Mucosa of descending colon (tissue), 3 donors: ENCODE results near the gene ZNF784. TPM values are rescaled to one million over a fixed set of nuclear protein-coding genes. Genes with fewer than 3 reads are reported as not detected.

ENCODE experiments used
- ATAC-seq: fragments of 200-7000 bp; cut with Tn5 transposase; one replicate; pipeline ENCODE4 v1.9.1; 2020; ENCODE audit warnings: mild to moderate bottlenecking, moderate library complexity
- DNase-seq, 3 donors: peaks; one replicate each; pipeline ENCODE4 v3.0.0-alpha.2; 2020
- H3K36me3 ChIP-seq: fragments of 200-600 bp; one replicate; pipeline ENCODE4 v1.8.0; 2021; ENCODE audit warnings: low read depth, mild to moderate bottlenecking
- H3K4me1 ChIP-seq: fragments of 200-600 bp; one replicate; pipeline ENCODE4 v1.8.0; 2021; ENCODE audit warnings: low read depth, mild to moderate bottlenecking
- H3K4me3 ChIP-seq: fragments of 200-600 bp; one replicate; pipeline ENCODE4 v1.8.0; 2021; ENCODE audit warnings: mild to moderate bottlenecking
- H3K9me3 ChIP-seq: fragments of 200-600 bp; one replicate; pipeline ENCODE4 v1.8.0; 2021; ENCODE audit warnings: mild to moderate bottlenecking
- intact Hi-C, 2 donors: fragments of 100-400 bp; cut with DNase I in 1 of 2; cut with micrococcal nuclease in 1 of 2; formaldehyde crosslinking; loops; one replicate each; pipeline versions ENCODE4 v1.11.0 to v1.11.1; 2022; cut with DNase I, micrococcal nuclease
- total RNA-seq, 3 donors: library from RNA; stranded (reverse); fragmentation: NEBNext Ultra II Directional in 2 of 3; extraction: Animal tissue kit (Norgen Biotek cat#: 25700) in 2 of 3; gene quantifications; one replicate each; pipeline versions ENCODE4 v1.2.1 to v1.2.4, GENCODE V29; 2021 to 2023
- TF ChIP-seq, protein P1 (sequence below): fragments of 200-600 bp; IDR thresholded peaks from one replicate; pipeline ENCODE4 v1.8.0; 2022; ENCODE audit warnings: antibody characterized with exemption, mild to moderate bottlenecking
- donor health status: DM: no; HTN: no; CAD: no; lungs with moderate emphysema.
- donor health status: DM: no; HTN: no; CAD: no.
- donor health status: DM: no; HTN: yes; CAD: no.

Gene ZNF784
- total RNA-seq, 3 donors from 2014 or later = 8.7 to 13.8 (median 10.1) TPM

DNA sequence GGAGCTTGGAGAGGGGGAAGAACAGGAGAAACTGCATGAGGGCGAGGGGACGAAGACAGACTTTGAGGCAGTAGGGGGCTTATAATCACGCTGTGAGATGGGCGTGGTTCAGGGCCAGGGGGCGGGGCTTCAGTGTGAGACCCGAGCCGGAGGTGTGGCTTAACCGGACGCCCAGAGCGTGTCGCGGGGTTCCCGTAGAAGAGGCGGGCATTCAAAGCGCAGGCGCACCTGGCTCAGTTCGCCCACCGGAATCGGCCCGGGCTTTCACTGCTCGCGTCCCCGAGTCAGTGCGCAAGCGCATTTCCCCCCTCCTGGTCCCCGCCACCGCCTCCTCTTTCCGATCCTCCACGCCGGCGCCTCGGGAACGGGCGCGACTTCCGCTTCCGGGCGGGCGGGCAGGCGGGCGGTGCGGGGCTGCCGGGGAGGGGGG, 19.1 kb downstream of the ZNF784 start:
- intact Hi-C loops = no loop called here
- DNase-seq (peak; percentile 96 to 99 (median 97)), ATAC-seq (peak; percentile 85)
- Histone ChIP-seq H3K4me3 (peak overlapping the region; percentile 74), H3K4me1 (peaks cover 38% of the 10 kb centered on the region), H3K36me3 (no peaks in the 10 kb centered on the region), H3K9me3 (no peaks in the 10 kb centered on the region)
- TF ChIP-seq, protein P1, sequence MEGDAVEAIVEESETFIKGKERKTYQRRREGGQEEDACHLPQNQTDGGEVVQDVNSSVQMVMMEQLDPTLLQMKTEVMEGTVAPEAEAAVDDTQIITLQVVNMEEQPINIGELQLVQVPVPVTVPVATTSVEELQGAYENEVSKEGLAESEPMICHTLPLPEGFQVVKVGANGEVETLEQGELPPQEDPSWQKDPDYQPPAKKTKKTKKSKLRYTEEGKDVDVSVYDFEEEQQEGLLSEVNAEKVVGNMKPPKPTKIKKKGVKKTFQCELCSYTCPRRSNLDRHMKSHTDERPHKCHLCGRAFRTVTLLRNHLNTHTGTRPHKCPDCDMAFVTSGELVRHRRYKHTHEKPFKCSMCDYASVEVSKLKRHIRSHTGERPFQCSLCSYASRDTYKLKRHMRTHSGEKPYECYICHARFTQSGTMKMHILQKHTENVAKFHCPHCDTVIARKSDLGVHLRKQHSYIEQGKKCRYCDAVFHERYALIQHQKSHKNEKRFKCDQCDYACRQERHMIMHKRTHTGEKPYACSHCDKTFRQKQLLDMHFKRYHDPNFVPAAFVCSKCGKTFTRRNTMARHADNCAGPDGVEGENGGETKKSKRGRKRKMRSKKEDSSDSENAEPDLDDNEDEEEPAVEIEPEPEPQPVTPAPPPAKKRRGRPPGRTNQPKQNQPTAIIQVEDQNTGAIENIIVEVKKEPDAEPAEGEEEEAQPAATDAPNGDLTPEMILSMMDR = no peak

DNA sequence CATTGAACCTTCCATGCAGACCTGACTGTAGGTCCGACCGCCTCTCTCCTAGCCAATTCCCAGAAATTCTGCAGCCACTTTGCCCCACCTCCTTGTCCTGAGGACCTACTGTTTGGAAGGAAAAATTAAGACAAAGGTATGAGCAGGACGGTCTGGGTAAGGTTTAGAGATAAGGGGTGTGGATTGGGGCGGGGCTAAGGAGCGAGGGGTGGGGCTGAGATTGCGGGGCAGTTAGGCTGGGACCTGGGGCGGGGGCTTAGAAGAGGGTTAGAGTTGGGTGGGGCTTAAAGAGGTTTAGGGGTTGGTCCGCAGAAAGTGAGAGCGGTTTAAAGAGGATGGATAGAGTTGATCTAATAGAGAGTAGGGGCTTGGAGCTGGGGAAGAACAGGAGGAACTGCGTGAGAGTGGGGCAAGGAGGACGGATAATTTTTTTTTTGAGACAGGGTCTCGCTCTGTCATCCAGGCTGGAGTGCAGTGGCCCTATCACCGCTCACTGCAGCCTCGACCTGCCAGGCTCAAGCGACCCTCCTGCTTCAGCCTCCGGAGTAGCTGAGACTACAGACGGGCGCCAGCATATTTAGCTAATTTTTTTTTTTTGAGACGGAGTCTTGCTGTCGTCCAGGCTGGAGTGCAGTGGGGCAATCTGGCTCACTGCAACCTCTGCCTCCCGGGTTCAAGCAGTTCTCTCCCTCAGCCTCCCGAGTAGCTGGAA, 20.6 kb downstream of the ZNF784 start:
- TF ChIP-seq, protein P1 = no peak
- peaks cover 38% of the 10 kb centered on the region for H3K4me1 ChIP-seq
- no peaks in the 10 kb centered on the region for H3K36me3 ChIP-seq
- ATAC-seq (no peak), DNase-seq (peak in 2 of 3 donors; percentile 58 to 61)
- intact Hi-C loops = no loop called here
- no peaks in the 10 kb centered on the region for H3K9me3 ChIP-seq
- no peak overlapping the region for H3K4me3 ChIP-seq

DNA sequence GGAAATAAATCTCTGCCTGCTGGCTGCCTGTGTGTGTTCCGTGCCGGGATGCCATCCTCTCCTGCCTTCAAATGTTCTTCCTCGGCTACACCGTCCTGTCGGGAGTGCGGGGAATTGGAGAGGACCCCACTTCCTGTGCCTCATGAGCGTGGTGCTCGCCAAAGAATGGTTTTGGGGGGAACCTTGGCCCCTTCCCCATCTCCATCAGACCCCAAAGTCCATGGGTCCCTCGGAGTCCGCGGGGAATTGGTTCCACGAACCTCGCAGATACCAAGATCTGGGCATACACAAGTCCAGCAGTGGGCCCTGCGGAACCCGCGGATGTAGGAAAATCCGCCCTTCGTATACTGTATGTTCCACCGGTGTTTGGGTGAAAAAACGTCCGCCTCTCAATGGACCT, 21.3 kb downstream of the ZNF784 start:
- H3K36me3 ChIP-seq = no peaks in the 10 kb centered on the region
- TF ChIP-seq, protein P1 = no peak

DNA sequence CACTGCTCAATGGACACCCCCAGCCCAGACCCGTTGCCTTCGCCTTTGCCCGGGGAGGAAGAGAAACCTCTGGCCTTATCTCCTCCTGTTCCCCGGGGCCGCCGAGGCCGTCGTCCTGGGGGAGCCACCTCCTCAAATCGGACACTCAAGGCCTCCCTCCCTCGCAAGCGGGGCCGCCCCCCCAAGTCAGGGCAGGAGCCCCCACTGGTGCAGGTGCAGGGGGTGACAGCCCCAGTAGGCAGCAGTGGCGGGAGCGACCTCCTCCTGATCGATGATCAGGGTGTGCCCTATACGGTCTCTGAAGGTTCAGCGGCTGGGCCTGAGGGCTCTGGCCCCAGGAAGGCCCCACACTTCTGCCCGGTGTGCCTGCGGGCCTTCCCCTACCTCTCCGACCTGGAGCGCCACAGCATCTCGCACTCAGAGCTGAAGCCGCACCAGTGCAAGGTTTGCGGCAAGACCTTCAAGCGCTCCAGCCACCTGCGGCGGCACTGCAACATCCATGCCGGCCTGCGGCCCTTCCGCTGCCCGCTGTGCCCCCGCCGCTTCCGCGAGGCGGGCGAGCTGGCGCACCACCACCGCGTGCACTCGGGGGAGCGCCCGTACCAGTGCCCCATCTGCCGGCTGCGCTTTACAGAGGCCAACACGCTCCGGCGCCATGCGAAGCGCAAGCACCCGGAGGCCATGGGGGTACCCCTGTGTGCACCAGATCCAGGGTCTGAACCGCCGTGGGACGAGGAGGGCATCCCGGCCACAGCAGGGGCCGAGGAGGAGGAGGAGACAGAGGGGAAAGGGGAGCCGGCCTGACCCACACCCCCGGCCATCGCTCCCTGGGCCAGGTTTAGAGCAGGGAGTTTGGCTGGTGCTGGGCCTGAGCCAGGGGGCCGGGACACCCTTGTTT, 22.0 kb downstream of the ZNF784 start:
- peak in 1 of 3 donors; percentile 64 for DNase-seq
- Histone ChIP-seq H3K4me1 (peaks cover 37% of the 10 kb centered on the region), H3K4me3 (no peak overlapping the region), H3K36me3 (no peaks in the 10 kb centered on the region), H3K9me3 (no peaks in the 10 kb centered on the region)
- ATAC-seq = no peak
- intact Hi-C loops = no loop called here
- TF ChIP-seq, protein P1 = no peak

More for the DNA sequence above, 21.3 kb downstream of the ZNF784 start:
- intact Hi-C loops = no loop called here
- no peaks in the 10 kb centered on the region for H3K9me3 ChIP-seq
- H3K4me1 ChIP-seq = peaks cover 38% of the 10 kb centered on the region
- DNase-seq (peak; percentile 16 to 67 (median 46)), ATAC-seq (no peak)
- H3K4me3 ChIP-seq = no peak overlapping the region

DNA sequence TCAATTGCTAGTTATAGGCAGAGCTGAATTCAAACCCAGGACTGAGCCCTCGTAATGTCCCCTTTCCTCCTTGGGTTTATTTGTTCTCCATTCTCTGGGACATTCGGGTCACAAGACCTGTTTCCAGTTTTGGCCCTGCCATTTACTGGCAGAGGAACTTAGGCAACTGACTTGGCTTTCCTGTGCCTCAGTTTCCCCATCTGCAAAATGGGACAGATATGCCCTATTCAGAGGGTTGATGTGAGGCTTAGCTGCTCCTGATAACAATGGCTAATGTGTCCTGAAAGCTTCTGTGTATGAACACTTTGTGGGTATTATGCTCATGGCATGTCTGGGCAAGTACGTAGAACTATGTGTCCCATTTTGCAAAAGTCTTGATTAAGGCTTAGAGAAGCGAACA, 23.3 kb downstream of the ZNF784 start:
- H3K9me3 ChIP-seq = no peaks in the 10 kb centered on the region
- TF ChIP-seq, protein P1 = no peak
- no peak overlapping the region for H3K4me3 ChIP-seq
- intact Hi-C loops = no loop called here
- ATAC-seq (no peak), DNase-seq (peak in 1 of 3 donors; percentile 28)
- no peaks in the 10 kb centered on the region for H3K36me3 ChIP-seq
- peaks cover 24% of the 10 kb centered on the region for H3K4me1 ChIP-seq
